GM23338 (cell line): ENCODE results near the gene ATRIP.

Experiments used
- CTCF ChIP-seq, 2 experiments: fragments of 200-600 bp in 1 of 2; sonication (generic) in 1 of 2; conservative IDR thresholded peaks; 2 replicates each; pipeline versions ENCODE4 v1.5.1 to v1.6.1; 2016 to 2017; ENCODE audit warnings: antibody characterized with exemption in 2 of 2, low read depth in 2 of 2, mild to moderate bottlenecking in 2 of 2, moderate library complexity in 1 of 2
- ETS1 ChIP-seq: IDR thresholded peaks from 2 replicates; pipeline ENCODE4 v1.6.1; 2016; ENCODE audit warnings: antibody characterized with exemption
- EZH2 ChIP-seq: fragments of 200-600 bp; sonication (generic); IDR thresholded peaks from one replicate; pipeline ENCODE4 v1.8.0; 2017; ENCODE audit warnings: antibody characterized with exemption, mild to moderate bottlenecking, low read depth; ENCODE audit not compliant: unreplicated experiment
- EZH2phosphoT487 ChIP-seq: fragments of 200-600 bp; sonication (generic); IDR thresholded peaks from one replicate; pipeline ENCODE4 v1.8.1; 2018; ENCODE audit warnings: antibody characterized with exemption; ENCODE audit not compliant: unreplicated experiment

- no peak for TF ChIP-seq CTCF (conservative IDR thresholded peaks at IDR 0.05; ENCODE audit: low read depth in 2 of 2)
- TF ChIP-seq EZH2phosphoT487: no peak
- TF ChIP-seq EZH2: no peak
- no peak for TF ChIP-seq ETS1
These were observed 30.0 kb downstream of the ATRIP start for GRCh38 chr3:48476426-48477053.
